ENCODE measurements around the gene SLC66A2.
A peak's percentile ranks its signal among the peaks of the same experiment; 100 is the strongest.

Gene SLC66A2

DNA sequence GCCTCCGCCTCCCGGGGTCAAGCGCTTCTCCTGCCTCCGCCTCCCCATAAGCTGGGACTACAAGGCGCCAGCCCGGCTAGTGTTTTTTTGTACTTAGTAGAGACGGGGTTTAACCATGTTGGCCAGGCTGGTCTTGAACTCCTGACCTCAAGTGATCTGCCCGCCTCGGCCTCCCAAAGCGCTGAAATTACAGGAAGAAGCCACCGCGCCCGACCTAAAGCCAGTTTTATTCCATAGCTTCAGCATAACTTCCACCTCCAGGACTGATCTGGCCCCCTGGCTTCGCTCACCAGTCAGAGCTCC, 37.7 kb upstream of the SLC66A2 start:
- TF ChIP-seq EZH2phosphoT487 (conservative IDR thresholded peaks at IDR 0.05; ENCODE audit: low read length): no peak
- TF ChIP-seq, protein P1, sequence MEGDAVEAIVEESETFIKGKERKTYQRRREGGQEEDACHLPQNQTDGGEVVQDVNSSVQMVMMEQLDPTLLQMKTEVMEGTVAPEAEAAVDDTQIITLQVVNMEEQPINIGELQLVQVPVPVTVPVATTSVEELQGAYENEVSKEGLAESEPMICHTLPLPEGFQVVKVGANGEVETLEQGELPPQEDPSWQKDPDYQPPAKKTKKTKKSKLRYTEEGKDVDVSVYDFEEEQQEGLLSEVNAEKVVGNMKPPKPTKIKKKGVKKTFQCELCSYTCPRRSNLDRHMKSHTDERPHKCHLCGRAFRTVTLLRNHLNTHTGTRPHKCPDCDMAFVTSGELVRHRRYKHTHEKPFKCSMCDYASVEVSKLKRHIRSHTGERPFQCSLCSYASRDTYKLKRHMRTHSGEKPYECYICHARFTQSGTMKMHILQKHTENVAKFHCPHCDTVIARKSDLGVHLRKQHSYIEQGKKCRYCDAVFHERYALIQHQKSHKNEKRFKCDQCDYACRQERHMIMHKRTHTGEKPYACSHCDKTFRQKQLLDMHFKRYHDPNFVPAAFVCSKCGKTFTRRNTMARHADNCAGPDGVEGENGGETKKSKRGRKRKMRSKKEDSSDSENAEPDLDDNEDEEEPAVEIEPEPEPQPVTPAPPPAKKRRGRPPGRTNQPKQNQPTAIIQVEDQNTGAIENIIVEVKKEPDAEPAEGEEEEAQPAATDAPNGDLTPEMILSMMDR (IDR thresholded peaks at IDR 0.05; ENCODE audit: insufficient read depth, low read length, poor library complexity, severe bottlenecking): no peak
- Histone ChIP-seq H3K9me2 (replicated peaks; ENCODE audit: insufficient read depth, low read length) (no peaks in the 10 kb centered on the region), H3K27me3 (ENCODE audit: low read length) (no peaks in the 10 kb centered on the region), H3K9me3 (ENCODE audit: insufficient read depth, low read length) (no peaks in the 10 kb centered on the region), H3F3A (ENCODE audit: insufficient read depth) (no peaks in the 10 kb centered on the region), H3K79me2 (ENCODE audit: insufficient read depth, low read length) (peaks cover 41% of the 10 kb centered on the region), H3K36me3 (ENCODE audit: low read length) (peaks cover 3% of the 10 kb centered on the region), H3K4me2 (ENCODE audit: low read depth, low read length, poor library complexity, severe bottlenecking) (peak overlapping the region; percentile 81), H3K9ac (ENCODE audit: low read length) (peak overlapping the region; percentile 93; the same call in 1 of the 2 replicates), H3K4me3 (ENCODE audit: insufficient read depth, low read length, poor library complexity, severe bottlenecking) (peak overlapping the region; percentile 91), H3K27ac (ENCODE audit: low read depth, low read length) (no peak overlapping the region), H4K20me1 (ENCODE audit: low read depth, low read length) (peaks cover 24% of the 10 kb centered on the region; the same call in 1 of the 2 replicates), H2AFZ (ENCODE audit: low read depth, low read length, severe bottlenecking) (no peak overlapping the region)

DNA sequence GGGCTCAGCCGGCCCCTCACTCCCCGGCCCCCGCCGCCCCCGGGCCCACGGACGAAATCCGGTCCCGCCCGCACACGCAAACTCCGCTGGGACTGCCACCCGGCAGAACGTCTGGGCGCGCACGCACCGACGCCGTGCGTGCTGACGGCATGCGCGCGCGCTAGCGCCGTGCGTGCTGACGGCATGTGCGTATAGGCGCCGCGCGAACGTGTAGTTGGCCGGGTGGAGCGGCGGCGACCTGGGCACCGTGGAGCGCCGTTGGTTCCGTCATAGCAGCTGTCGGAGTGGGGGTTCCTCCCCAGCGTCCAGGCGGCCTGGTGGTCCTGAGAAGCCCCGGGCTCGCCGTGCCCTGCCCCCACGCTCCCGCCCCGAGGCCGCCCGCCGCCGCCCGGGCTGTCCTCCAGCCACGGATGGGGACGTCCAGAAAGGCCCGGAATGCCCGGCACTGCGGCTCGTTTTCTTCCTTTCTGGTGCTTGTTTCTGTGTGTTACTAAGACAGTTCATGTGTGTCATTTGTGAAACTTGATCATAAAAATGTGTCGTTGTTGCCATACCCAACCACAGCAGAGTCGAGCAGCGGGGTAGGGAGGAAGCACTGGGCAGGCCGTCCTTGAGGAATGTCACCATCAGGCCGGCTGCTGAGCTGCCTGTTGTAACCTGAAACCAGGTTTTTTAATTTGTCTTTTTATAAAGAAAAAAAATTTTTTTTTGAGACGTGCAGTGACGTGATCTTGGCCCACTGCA, 37.2 kb upstream of the SLC66A2 start, which contains the start of gene TXNL4A:
Gene TXNL4A (minus strand): TSS at position 113 of the 744 bp plus-strand sequence. CDS start 171 bp downstream, outside the sequence.
- Histone ChIP-seq H4K20me1 (ENCODE audit: low read depth, low read length) (peaks cover 27% of the 10 kb centered on the region; the same call in 1 of the 2 replicates), H3K9me2 (replicated peaks; ENCODE audit: insufficient read depth, low read length) (no peaks in the 10 kb centered on the region), H3K27me3 (ENCODE audit: low read length) (no peaks in the 10 kb centered on the region), H3K36me3 (ENCODE audit: low read length) (peaks cover 3% of the 10 kb centered on the region), H3K79me2 (ENCODE audit: insufficient read depth, low read length) (peaks cover 46% of the 10 kb centered on the region), H3K4me2 (ENCODE audit: low read depth, low read length, poor library complexity, severe bottlenecking) (peak within 1 kb of the TSS; percentile 81), H3F3A (ENCODE audit: insufficient read depth) (no peaks in the 10 kb centered on the region), H3K9me3 (ENCODE audit: insufficient read depth, low read length) (no peaks in the 10 kb centered on the region), H3K27ac (ENCODE audit: low read depth, low read length) (peak within 1 kb of the TSS; percentile 66), H2AFZ (ENCODE audit: low read depth, low read length, severe bottlenecking) (peak within 1 kb of the TSS; percentile 97), H3K4me3 (ENCODE audit: insufficient read depth, low read length, poor library complexity, severe bottlenecking) (peak within 1 kb of the TSS; percentile 91), H3K9ac (ENCODE audit: low read length) (peak within 1 kb of the TSS; percentile 93)
- no peak for TF ChIP-seq EZH2phosphoT487 (conservative IDR thresholded peaks at IDR 0.05; ENCODE audit: low read length)
- TF ChIP-seq, protein P1 (IDR thresholded peaks at IDR 0.05; ENCODE audit: insufficient read depth, low read length, poor library complexity, severe bottlenecking): no peak

DNA sequence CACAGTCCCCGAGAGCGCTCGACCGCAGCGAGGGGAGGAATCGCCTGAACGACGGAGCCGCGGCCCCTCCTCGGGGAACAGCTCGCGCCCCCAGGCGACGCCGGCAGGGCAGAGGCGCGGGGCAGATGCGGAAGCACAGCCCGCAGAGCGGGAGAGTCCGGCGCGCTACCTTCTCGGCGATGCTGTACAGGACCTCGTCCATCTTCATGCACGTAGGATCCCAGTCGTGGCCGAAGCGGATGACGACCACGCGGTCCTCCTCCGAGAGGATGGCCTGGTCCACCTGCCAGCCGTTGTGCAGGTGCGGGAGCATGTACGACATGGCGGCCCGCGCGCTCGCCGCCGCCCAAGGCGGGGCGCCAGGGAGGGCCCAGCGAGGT, 36.6 kb upstream of the SLC66A2 start:
- H3K27me3 ChIP-seq (ENCODE audit: low read length): no peaks in the 10 kb centered on the region
- H3K9me3 ChIP-seq (ENCODE audit: insufficient read depth, low read length): no peaks in the 10 kb centered on the region
- peak overlapping the region; percentile 93 for H3K9ac ChIP-seq (ENCODE audit: low read length)
- H3F3A ChIP-seq (ENCODE audit: insufficient read depth): no peaks in the 10 kb centered on the region
- no peak for TF ChIP-seq EZH2phosphoT487 (conservative IDR thresholded peaks at IDR 0.05; ENCODE audit: low read length)
- TF ChIP-seq, protein P1 (IDR thresholded peaks at IDR 0.05; ENCODE audit: insufficient read depth, low read length, poor library complexity, severe bottlenecking): peak; percentile 33
- peak overlapping the region; percentile 91 for H3K4me3 ChIP-seq (ENCODE audit: insufficient read depth, low read length, poor library complexity, severe bottlenecking)
- peak overlapping the region; percentile 66 for H3K27ac ChIP-seq (ENCODE audit: low read depth, low read length)
- no peaks in the 10 kb centered on the region for H3K9me2 ChIP-seq (replicated peaks; ENCODE audit: insufficient read depth, low read length)
- H3K4me2 ChIP-seq (ENCODE audit: low read depth, low read length, poor library complexity, severe bottlenecking): peak overlapping the region; percentile 81
- peaks cover 3% of the 10 kb centered on the region for H3K36me3 ChIP-seq (ENCODE audit: low read length)
- peaks cover 31% of the 10 kb centered on the region; the same call in 1 of the 2 replicates for H4K20me1 ChIP-seq (ENCODE audit: low read depth, low read length)
- peaks cover 51% of the 10 kb centered on the region for H3K79me2 ChIP-seq (ENCODE audit: insufficient read depth, low read length)
- H2AFZ ChIP-seq (ENCODE audit: low read depth, low read length, severe bottlenecking): peak overlapping the region; percentile 97

Data from SU-DHL-6 (cell line).